WI38 (cell line): ENCODE data around the gene CAMK2A.

ENCODE experiments used
- H3K4me3 ChIP-seq: 2 replicates; pipeline ENCODE4 v1.5.1; 2011; ENCODE audit warnings: low read depth, mild to moderate bottlenecking, control low read depth, low read length
- CTCF ChIP-seq: IDR thresholded peaks from 2 replicates; pipeline ENCODE4 v1.5.1; 2012; ENCODE audit warnings: low read depth, mild to moderate bottlenecking, control low read depth, low read length

CAMK2A gene

DNA sequence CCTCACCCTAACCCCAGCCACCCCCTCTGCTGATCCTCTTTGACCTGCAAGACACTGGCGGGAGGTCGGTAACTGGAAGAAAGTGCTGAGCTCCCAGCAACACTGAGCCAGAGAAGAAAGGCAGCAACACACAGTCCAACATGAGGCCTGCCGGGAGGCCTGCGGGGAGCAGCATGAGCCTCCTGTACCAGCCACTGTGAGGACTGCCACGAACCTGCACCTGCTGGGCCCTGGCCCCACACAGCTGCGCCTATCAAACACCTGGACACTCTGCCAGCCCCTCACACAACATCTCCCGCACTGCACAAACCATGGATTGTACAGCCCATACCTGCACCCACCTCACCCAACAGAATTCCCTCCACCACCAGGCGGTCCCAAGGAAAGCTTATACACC is 18.3 kb downstream of the CAMK2A start:
- TF ChIP-seq CTCF: no peak

GRCh38 chr5:150270541-150271295 is 18.9 kb downstream of the CAMK2A start:
- TF ChIP-seq CTCF: no peak
- H3K4me3 ChIP-seq: no peak overlapping the region

More for the DNA sequence above, 18.3 kb downstream of the CAMK2A start:
- H3K4me3 ChIP-seq: no peak overlapping the region

DNA sequence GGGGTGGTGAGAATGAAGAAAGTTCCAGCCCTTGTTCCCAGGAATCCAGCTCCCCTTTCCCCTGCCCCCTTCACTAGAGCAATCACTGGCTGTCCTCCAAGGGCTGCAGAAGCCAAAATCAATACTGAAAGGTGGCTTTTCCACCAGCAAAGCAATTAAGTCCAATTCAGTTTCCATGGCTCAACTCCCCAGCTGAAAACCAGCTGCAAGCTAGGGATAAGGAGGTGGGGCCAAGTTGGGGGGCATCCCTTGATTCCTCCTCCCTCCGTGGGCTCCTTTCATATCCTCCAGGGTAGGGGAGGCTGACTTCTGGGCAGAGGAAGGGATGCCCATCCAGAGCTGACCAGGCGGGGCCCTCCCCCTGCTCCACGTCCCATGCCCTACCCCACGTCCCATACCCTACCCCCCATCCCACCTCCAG is 22.7 kb downstream of the CAMK2A start:
- no peak for TF ChIP-seq CTCF
- no peak overlapping the region for H3K4me3 ChIP-seq

GRCh38 chr5:150265870-150266383 is 23.6 kb downstream of the CAMK2A start:
- no peak overlapping the region for H3K4me3 ChIP-seq
- no peak for TF ChIP-seq CTCF

DNA sequence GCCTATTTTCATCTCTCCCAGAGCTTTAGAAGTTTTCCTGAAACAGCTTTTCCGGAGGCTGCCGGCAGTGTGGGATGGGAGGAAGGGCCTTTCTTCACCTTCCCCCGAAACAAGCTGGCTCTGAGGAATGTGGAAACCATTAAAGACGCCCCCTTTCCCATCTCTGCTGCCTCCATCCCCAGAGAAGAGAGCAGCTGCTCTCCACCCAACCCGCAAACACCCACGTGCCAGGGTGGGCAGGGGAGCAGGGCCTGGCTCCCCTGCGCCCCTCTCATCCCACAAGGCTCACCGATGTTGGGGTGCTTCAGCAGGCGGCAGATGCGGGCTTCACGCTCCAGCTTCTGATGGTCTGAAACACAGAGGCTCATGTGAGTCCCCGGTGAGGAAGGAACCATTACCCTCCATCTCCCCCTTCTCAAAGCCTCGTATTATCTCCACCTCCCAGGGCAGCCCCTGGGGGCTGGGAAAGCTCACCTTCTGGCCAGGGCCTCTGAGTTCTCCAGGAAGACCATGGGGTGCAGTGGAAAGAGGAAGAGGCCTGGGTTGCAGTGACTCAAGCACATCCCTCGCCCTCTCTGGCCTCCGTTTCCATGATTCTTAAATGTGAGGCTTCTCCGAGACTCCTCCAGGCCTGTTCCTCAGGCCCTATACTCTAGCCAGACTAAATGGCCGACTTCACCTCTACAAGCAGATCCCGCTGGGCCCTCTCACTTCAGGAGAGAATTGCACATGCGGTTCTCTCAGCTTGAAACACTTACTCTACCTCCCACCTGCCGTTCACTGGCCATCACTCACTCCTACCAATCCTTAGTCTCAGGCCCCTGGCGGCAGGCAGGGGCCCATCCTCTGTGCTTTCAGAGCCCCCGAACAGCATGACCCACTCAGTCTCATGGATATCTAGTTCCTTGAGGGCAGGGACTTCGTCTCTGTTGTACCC is 24.6 kb downstream of the CAMK2A start:
- H3K4me3 ChIP-seq: no peak overlapping the region
- no peak for TF ChIP-seq CTCF

DNA sequence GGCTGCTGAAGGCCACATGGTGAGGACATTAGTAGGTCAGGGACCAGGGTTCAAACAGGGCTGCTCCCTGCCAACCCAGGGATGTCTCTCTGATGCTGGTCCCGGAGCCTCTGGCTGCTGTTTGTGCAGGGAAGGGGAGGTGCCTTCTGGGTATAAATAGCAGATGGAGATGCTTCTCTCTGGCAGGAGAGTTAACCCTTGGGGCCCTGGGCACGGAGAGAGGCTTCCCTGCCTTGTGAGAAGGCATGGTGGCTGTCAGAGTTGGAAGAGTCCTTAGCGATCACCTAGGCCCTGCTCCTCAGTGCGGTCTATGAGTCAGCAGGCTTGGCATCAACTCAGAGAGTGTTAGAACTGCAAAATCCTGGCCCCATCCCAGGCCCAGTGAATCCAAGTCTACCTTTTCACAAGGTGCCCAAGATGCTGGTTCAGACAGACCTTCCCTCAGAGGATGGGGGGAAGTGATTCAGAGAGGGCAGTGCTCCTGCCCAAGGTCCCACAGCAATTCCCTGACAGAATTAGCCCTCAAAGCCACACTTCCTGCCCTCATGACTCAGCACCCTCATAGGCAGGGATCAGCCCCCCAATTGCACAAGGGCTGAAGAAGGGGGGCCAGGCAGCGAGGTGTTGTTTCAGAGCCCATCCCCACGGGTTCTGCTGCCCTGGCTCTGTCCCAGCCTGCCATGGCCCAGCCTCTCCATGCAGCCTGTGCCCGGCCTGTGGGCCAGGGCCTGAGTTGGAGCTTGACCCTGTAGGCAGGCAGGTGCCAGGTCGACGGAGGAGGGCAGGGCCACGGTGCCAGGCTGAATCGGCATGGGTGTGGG is 25.6 kb downstream of the CAMK2A start:
- peak overlapping the region; percentile 32 for H3K4me3 ChIP-seq
- no peak for TF ChIP-seq CTCF
